Measurements from ENCODE around the gene INPP5A.

GRCh38 chr10:132597654-132598053, 60.1 kb downstream of the INPP5A start:
- TF ChIP-seq ZNF274 (IDR thresholded peaks at IDR 0.05; ENCODE audit: low read depth, low read length) (no peak), YY1 (IDR thresholded peaks at IDR 0.05; ENCODE audit: insufficient read depth, insufficient read length) (no peak), SUZ12 (IDR thresholded peaks at IDR 0.05; ENCODE audit: extremely low read depth, insufficient read depth, insufficient read length) (no peak)
